Ectodermal cell (in vitro differentiated cells): ENCODE results near the gene LRMDA.

Source experiments
- H3K27ac ChIP-seq: 2 replicates; pipeline ENCODE4 v1.7.0; 2013; ENCODE audit warnings: mild to moderate bottlenecking, low read depth, low read length; ENCODE audit not compliant: insufficient read depth, poor library complexity, severe bottlenecking
- H3K27me3 ChIP-seq: 2 replicates; pipeline ENCODE4 v1.7.0; 2013; ENCODE audit warnings: mild to moderate bottlenecking, low read length; ENCODE audit not compliant: insufficient read depth, control insufficient read depth, poor library complexity, severe bottlenecking
- H3K36me3 ChIP-seq: one replicate; pipeline ENCODE4 v1.7.0; 2013; ENCODE audit warnings: low read length; ENCODE audit not compliant: control insufficient read depth, insufficient read depth
- H3K4me1 ChIP-seq: one replicate; pipeline ENCODE4 v1.7.0; 2013; ENCODE audit warnings: low read length; ENCODE audit not compliant: control insufficient read depth, insufficient read depth
- H3K4me3 ChIP-seq: 2 replicates; pipeline ENCODE4 v1.7.0; 2013; ENCODE audit warnings: low read depth, low read length, control low read depth; ENCODE audit not compliant: insufficient read depth
- H3K9me3 ChIP-seq: 2 replicates; pipeline ENCODE4 v1.7.0; 2013; ENCODE audit warnings: mild to moderate bottlenecking, low read length, moderate library complexity; ENCODE audit not compliant: control insufficient read depth
- whole genome bisulfite sequencing, 2 experiments: methylation state at CpG; one replicate each; pipeline ENCODE4 v1.1.7; 2013; ENCODE audit warnings: missing lambda C conversion rate in 2 of 2; 5-methylcytosine and 5-hydroxymethylcytosine counted together

Gene LRMDA

DNA sequence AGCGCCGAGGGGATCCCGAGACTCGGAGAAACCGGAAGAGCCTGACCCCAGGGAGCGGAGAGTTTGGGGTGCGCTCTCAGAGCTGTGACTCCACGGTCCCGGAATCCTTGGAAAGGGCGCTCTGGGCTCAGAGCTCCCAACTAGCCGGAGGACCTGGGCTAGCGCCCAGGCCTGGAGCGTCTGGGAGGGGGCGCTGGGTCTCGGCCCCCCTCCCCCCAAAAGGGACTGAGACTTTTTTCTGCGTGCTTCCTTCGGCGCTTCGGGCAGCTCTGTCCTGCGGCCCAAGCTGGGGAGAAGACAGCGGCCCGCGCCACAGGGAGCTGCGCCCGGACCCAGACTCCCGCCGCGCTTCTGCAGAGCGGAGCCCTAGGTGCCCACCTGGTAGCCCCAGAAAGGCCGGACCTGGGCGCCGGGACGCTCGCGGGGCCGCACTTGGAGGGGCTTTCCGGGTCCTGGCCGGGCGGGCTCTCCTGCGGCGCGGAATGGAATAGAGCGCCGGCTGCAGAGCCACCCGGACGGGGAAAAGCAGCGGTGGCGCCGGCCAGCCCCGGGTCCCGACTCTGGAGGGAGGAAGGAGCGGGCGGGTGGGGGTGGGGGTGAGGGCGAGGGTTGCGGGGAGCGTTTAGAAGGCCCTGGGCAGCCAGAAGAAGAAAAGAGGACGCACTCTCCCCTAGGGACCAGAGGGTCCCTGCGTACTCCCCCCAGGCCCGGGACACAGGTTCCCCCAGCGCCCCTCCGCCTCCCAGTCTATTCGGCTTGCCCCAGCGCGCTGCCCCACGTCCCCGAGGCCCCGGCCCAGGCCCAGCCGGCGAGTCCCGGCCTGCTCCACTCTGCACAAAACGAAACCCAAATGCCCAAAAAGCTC, 34.6 kb upstream of the LRMDA start:
- 1% methylated on average over 71 of the region's 71 CpGs for WGBS, 2 experiments
- H3K4me1 ChIP-seq, result no peaks in the 10 kb centered on the region
- H3K27me3 ChIP-seq, result peaks cover 91% of the 10 kb centered on the region
- H3K9me3 ChIP-seq, result no peaks in the 10 kb centered on the region
- peaks cover 13% of the 10 kb centered on the region for H3K36me3 ChIP-seq
- peak overlapping the region; percentile 6 for H3K27ac ChIP-seq
- peak overlapping the region; percentile 91 for H3K4me3 ChIP-seq

DNA sequence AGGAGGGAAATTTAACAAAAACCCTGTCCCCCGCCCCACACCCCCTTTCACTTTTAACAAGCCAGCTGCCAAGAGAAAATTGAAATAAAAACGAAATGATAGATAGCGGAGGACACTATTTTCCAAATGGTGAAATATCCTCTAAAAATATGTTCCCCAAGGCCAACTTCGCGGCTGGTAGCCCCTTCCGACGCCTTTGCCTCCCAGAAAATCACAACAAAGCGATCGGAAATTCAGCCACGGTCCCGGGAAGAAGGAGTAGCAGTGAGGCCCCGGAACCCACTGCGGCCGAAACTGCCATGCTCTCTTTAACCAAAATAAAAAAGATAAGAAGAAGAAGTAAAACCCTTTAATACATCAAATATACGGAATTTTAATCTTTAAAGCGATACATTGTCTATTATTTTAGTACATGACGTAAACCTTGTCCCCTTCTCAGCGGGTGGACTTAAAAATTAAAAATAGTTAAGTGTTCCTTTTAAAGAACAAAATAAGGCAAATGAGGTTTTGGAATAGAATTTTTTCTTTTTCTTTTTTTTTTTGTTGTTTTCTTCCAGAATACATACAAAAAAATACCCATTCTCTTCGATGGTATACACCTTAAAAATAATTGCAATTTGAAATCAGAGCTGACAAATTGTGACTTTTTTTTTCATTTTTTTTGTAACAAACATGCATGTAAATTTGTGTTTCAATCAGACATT, 33.8 kb upstream of the LRMDA start:
- peaks cover 13% of the 10 kb centered on the region for H3K36me3 ChIP-seq
- peak overlapping the region; percentile 91 for H3K4me3 ChIP-seq
- peaks cover 83% of the 10 kb centered on the region for H3K27me3 ChIP-seq
- no peaks in the 10 kb centered on the region for H3K9me3 ChIP-seq
- WGBS, 2 experiments, result 3 to 7% methylated on average over 10 to 18 of the region's 19 CpGs
- no peak overlapping the region for H3K27ac ChIP-seq
- H3K4me1 ChIP-seq, result no peaks in the 10 kb centered on the region

DNA sequence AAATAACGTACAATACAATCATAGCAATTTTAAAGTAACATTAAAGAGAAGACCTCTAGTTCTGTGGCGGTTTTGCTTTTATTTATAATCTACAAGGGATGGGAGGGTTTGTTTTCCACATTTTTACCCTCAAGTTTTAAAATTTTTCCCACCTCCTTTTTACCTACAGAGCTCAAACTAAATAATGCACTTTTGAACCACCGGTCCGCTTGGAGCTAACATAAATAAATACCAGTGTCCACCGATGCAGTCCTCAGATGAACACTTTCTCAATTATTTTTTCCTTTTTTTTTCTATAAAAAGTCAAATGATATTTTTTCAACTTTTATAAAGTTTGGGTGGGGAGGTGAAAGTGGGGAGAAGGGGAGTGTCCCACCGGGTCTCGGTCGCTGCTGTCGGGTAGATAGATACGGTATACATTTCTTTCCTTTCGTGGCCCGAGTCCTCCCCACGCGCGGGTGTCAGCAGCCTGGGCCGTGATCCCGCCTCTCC, 33.2 kb upstream of the LRMDA start:
- peaks cover 13% of the 10 kb centered on the region for H3K36me3 ChIP-seq
- peak overlapping the region; percentile 91 for H3K4me3 ChIP-seq
- no peaks in the 10 kb centered on the region for H3K4me1 ChIP-seq
- peaks cover 83% of the 10 kb centered on the region for H3K27me3 ChIP-seq
- 5 to 7% methylated on average over 15 to 16 of the region's 17 CpGs for WGBS, 2 experiments
- no peaks in the 10 kb centered on the region for H3K9me3 ChIP-seq
- no peak overlapping the region for H3K27ac ChIP-seq

DNA sequence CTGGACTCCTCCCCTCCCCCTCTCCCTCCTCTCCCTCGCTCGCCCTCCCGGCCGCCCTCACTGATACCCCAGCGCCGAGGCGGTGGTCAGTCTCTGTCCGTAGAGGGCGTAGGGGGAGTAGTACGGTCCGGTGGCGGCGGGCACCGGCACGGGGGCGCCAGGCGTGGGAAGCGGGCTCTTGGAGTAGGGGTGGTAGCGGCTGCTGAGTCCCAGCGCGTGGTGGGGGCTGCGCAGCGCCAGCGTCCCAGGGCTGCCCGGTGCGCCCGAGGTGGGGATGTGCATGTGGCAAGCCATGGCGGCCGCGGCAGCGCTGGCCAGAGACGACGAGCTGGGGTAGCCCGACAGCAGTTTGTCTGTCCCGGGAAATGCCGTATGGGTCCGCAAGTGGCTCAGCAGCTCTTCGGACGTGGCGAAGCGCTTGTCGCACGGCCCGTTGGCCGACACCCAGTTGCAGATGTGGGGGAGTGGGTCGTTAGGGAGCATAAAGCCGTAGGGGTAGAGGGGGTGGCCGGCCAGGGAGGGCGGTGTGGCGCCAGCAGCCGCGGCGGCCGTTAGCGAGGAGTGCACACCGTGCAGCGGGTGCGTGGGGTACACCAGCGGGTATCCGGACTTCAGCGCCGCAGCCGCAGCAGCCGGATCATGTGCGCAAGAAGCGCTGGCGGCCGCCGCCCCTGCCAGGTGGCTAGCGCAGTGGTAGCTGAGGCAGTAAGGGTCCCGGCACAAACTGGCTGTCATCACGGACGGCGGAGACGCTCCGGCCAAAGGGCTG, 32.5 kb upstream of the LRMDA start:
- no peaks in the 10 kb centered on the region for H3K9me3 ChIP-seq
- H3K27me3 ChIP-seq, result peaks cover 83% of the 10 kb centered on the region
- H3K4me3 ChIP-seq, result peak overlapping the region; percentile 91
- H3K27ac ChIP-seq, result no peak overlapping the region
- WGBS, 2 experiments, result 1% methylated on average over 76 of the region's 76 CpGs
- no peaks in the 10 kb centered on the region for H3K4me1 ChIP-seq
- peaks cover 13% of the 10 kb centered on the region for H3K36me3 ChIP-seq

DNA sequence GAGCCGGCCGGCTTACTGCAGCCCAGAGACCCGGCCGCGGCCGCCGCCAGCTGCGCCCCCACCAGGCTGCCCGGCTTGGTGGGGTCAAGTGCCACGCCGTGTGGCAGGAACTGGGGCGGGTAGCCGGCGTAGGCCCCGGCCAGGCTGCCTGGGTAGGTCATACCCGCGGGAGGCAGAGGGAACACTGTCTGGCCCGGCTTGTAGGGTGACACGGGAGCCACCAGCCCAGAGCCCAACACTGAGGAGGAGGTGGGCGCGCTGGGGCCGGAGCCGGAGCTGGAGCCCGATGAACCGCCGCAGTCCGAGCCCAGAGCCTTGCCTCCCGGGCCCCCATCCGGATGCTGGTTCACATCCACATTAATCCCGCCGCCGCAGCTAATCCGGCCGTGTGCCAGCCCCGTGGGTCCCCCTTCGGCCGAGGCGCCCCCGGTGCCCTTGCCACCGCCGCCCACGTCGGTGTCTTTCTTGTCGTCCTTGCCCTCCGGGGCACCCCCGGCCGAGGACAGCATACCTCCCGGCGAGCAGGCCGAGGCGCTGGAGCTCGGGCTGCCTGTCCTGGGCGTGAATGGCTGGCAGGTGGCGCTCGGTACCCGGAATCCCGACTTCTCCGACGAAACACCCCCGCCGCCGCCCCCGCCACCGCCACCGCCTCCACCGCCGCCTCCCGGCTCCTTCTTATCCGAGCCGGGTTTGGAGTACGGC, 31.8 kb upstream of the LRMDA start:
- Histone ChIP-seq H3K4me1 (peaks cover 6% of the 10 kb centered on the region), H3K9me3 (no peaks in the 10 kb centered on the region), H3K27ac (no peak overlapping the region), H3K36me3 (peaks cover 13% of the 10 kb centered on the region), H3K27me3 (peaks cover 83% of the 10 kb centered on the region), H3K4me3 (peak overlapping the region; percentile 91)
- 1% methylated on average over 71 of the region's 71 CpGs for WGBS, 2 experiments

DNA sequence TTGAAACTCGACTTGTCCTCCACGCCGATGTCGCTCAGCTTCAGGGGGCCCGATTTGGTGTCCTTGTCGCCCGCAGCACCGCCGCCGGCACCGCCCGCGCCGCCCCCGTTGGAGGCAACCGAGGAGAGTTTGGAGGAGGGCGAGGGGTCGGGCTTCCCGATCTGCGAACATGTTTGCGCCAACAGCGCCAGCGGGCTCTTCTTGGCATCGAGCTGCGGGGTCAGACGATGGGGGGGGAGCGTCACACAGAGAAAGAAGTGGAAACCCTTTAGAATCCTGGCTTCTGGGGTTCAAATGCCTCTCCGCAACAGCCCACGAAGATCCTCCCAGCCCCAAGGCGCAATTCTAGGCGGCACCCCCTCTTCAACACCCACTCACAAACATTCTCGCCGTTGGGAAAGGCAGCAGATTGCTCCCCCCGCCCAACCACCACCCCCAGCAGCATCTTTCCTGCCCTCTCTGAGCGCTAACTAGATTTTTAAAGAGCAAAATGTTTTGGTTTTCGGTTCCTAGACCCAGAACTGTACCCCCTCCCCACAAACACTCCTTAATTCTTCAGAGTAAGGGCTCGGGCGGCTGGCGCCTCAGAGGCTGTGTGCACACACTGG, 31.2 kb upstream of the LRMDA start:
- H3K4me3 ChIP-seq, result peak overlapping the region; percentile 91

DNA sequence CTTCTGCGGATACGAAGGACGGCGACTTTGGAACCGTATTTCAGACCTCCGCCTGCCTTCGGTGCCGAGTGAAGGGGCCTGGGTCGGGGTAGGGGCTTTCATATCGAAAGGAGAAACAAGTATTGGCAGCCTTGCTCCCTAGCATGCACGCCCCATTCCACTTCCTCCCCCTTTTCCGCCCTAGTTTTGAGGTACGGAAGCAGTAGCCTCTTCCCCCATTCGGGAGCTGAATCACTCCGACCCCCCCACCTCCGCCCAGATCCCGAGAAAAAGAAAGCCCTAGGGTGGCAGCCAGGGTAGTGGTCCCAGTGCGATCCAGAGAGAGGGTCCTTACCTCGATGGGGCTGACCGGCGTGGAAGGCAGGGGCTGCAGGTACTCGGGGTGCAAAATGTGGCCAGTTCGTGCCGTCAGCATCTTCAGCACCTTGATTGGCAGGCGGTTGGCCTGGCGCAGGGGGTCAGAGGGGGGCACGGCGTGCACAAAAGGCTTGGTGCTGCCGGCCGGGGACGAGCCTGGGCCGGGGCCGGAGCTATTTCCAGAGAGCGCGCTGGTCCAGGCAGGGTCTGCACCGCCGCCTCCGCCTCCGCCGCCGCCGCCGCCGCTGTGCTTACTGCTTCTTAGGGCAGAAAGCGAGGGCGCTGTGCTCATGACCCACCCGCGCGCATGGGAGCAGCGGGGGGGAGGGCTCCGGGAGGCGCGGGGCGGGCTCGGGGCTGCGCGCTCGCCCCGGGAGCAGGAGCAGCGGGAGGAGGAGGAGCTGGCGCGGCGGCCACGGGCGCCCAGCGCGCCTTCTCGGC, 30.5 kb upstream of the LRMDA start:
- H3K4me1 ChIP-seq, result peaks cover 11% of the 10 kb centered on the region
- no peaks in the 10 kb centered on the region for H3K9me3 ChIP-seq
- peak overlapping the region; percentile 90 for H3K27ac ChIP-seq
- H3K4me3 ChIP-seq, result peak overlapping the region; percentile 91
- peaks cover 83% of the 10 kb centered on the region for H3K27me3 ChIP-seq
- 1% methylated on average over 68 of the region's 68 CpGs for WGBS, 2 experiments
- H3K36me3 ChIP-seq, result peaks cover 13% of the 10 kb centered on the region

More for the DNA sequence above, 31.2 kb upstream of the LRMDA start:
- Histone ChIP-seq H3K9me3 (no peaks in the 10 kb centered on the region), H3K4me1 (peaks cover 7% of the 10 kb centered on the region), H3K27me3 (peaks cover 83% of the 10 kb centered on the region), H3K27ac (no peak overlapping the region), H3K36me3 (peaks cover 13% of the 10 kb centered on the region)
- 1 to 2% methylated on average over 39 of the region's 39 CpGs for WGBS, 2 experiments

DNA sequence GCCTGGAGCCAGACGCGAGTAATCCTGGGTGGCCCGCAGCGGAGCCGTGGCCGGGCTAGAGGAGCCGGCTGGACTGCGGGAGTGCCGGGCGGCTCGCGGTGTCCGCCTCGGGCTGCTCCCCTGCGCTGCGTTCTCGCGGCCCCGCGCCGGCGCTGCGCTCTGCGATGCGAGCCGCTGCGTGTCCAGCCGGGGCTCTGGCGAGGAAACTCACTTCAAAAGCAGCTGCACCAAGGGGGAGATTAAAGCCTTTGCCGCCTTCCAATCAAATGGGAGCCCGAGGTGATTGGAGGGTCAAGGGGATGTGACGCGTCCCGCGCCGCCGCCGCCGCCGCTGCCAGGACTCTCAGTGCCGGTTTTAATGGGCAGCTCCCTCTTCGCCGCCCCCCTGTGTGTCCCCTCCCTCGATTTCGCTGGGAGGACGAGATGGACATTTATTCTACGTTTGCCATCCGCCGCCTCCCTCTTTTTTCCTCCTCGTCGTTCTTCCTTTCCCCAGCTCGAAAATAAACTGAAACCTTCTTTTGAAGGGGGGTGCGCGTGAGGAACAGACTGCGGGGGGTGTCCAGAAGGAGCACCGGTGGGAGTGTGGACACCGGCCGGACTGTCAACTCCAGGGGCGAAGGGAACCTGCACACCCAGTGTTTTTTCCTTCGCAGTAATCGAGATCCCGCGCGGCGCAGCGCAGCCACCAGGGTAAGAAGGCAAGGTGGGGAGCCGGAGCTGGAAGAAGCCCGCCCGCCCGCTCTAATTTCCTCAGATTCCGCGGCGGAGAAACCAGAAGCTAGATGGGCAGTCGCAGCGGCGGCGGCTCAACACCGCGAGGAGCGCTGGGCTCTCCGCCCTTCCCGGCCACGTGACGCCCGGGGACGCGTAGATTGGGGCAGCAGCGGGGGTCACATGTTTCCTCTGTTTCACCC, 29.6 kb upstream of the LRMDA start, which contains the start of gene ZNF503:
ZNF503 (minus strand) TSS at position 196 of the 917 bp plus-strand sequence. CDS start 345 bp downstream, outside the sequence.
- peaks cover 19% of the 10 kb centered on the region for H3K4me1 ChIP-seq
- peaks cover 13% of the 10 kb centered on the region for H3K36me3 ChIP-seq
- peaks cover 83% of the 10 kb centered on the region for H3K27me3 ChIP-seq
- peak within 1 kb of the TSS; percentile 91 for H3K4me3 ChIP-seq
- no peaks in the 10 kb centered on the region for H3K9me3 ChIP-seq
- WGBS, 2 experiments, result 0% methylated on average over 88 of the region's 88 CpGs
- peak within 1 kb of the TSS; percentile 90 for H3K27ac ChIP-seq
